Cortex of kidney (tissue), 1 donor: ENCODE measurements around the gene C10orf90.

Experiments used
- DNase-seq: peaks from one replicate; lab custom pipeline; 2025; lab: John Stamatoyannopoulos, UW

Gene C10orf90

DNA sequence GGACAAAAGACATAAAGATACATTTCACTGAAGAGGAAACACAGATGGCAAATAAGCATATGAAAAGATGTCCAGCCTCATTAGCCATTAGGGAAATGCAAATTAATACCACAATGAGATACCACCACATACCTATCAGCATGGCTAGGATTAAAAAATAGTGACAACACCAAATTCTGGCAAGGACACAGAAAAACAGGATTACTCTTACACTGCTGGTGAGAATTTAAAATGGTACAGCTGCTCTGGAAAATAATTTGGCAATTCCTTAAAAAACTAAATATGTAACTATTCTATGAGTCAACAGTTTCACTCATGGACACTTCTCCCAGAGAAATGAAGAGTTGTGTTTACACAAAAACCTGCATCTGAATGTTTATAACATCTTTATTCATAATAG is 121.1 kb downstream of the C10orf90 start:
- DNase-seq: no peak

DNA sequence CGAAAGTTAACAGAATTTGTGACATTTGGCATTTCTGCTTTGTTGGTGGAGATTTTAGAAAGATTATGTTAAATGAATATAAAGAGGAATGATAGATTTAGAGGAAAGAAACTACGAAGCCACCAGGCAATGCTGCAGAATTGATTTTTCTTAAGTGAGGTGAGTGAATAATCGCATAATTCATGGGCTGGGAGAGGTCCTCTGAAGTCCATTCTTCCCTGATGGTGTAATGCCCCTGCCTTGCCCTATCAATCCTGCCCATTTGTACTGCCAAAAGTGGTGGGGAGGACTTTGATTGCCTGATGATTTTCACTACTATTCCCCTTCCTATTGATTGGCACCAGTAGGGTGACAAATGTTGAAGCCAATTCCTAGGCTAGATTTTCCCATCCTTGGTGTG is 125.9 kb downstream of the C10orf90 start:
- DNase-seq: no peak

GRCh38 chr10:126538439-126539135 is 131.9 kb downstream of the C10orf90 start:
- no peak for DNase-seq

DNA sequence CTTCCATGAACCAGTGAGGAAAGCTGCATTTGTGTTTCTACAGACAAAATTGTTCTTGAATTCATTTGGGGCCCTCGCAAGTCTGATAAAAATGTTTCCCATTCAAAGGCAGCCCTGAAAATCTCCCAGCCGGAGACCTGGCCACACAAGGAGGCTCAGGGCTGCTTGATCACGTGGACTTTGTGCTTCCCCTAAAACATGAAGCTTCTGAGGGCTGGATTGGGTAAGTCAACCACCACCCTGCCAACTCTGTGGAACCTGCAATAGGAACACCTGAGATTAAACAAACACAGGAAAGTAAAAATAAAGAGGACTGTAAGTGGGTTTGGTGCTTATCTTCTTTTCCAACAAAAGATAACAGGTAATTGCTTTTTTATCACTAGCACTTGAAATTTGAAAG is 133.8 kb downstream of the C10orf90 start:
- no peak for DNase-seq

GRCh38 chr10:126536148-126536547 is 134.3 kb downstream of the C10orf90 start:
- no peak for DNase-seq

GRCh38 chr10:126533644-126534043 is 136.8 kb downstream of the C10orf90 start:
- DNase-seq: no peak

- no peak for DNase-seq
These were observed 142.1 kb downstream of the C10orf90 start for GRCh38 chr10:126528315-126528835.

- DNase-seq: no peak
These were observed 142.7 kb downstream of the C10orf90 start for GRCh38 chr10:126527645-126528314.

- DNase-seq: no peak
These were observed 145.2 kb downstream of the C10orf90 start for GRCh38 chr10:126525326-126525725.

- DNase-seq: no peak
These were observed 146.0 kb downstream of the C10orf90 start for GRCh38 chr10:126524526-126524925.

- no peak for DNase-seq
These were observed 147.4 kb downstream of the C10orf90 start for GRCh38 chr10:126523071-126523470.

DNA sequence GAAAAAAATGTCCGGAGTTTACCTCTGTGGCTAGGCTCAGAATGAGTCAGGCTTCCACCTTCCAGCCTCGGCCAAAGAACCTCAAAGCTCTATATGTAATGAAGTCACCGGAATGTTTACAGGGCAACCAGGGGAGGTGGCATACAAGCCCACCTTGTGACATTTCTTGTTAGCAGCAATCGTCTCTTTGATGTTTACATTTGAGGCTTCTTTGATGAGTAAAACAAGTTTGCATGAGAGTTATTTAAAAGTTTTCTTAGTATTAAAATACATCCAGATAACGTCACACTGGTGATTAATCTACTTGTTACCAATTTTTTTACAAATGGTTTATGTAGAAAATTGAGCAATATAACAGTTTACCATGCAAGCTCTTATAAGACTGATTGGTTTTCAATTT is 149.1 kb downstream of the C10orf90 start:
- DNase-seq: no peak

- DNase-seq: no peak
These were observed 149.7 kb downstream of the C10orf90 start for GRCh38 chr10:126520751-126521317.

DNA sequence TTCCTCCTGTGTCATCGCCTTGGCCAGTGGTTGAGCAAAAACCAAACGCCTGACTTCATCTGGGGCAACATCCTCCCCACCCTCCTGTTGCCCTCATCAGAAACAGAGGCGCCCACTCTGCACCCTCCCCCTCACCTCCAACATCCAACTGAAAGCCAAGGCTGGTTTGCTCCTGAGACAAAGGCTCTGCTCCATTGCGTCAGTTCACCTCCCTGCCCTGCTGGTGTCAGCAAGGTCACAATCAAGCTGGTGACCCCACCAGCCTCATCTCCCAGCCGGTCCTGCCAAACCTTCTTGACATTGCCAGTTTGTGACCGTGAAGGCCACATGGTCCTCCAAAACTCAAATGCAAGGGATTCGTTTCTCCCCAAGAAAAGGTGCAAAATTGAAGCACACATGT is 150.5 kb downstream of the C10orf90 start:
- DNase-seq: no peak

DNA sequence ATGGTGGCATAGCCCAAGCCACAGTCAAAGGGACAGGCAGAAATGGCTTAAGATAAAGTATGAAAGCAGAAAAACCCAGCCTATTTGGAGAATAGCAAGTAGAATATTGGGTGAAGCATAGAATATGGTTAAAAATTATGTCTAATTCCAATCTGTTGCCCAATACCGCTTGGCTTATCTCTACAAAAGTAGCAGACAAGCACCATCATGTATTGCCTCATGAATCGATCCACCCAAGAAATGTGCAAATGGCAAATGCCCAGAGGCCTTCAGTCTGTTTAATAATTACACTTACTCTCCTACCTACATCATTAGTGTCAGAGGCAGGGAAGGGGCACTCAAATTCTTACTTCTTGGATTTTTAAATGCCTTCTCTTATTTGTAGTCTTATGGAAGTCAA is 151.3 kb downstream of the C10orf90 start:
- no peak for DNase-seq

GRCh38 chr10:126518218-126519080 is 152.0 kb downstream of the C10orf90 start:
- no peak for DNase-seq

- no peak for DNase-seq
These were observed 154.0 kb downstream of the C10orf90 start for GRCh38 chr10:126516515-126516914.

DNA sequence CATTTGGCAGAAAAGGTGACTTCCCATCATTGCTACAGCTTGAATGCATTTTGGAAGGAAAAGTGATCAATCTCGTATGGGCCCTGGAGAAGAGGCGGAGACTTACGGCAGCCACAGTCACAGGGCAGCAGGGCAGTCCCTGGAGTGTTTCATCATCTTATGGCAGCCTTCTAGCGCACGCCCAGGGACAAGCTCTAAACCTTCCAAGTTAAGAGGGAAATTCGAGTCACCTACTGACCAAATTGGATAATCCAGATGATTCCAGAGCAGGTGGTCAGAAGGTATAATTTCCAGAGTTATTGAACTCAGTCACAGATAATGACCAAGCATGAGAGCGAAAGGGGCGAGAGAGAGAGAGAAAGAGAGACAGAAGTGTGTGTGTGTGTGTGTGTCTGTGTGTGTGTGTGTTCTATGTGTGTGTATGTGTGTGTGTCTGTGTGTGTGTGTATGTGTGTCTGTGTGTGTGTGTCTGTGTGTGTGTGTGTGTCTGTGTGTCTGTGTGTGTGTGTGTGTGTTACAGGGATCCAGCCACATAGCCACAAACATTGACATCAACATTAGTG is 158.5 kb downstream of the C10orf90 start:
- no peak for DNase-seq

- DNase-seq: no peak
These were observed 161.3 kb downstream of the C10orf90 start for GRCh38 chr10:126509182-126509581.

- DNase-seq: no peak
These were observed 161.9 kb downstream of the C10orf90 start for GRCh38 chr10:126508535-126509040.

DNA sequence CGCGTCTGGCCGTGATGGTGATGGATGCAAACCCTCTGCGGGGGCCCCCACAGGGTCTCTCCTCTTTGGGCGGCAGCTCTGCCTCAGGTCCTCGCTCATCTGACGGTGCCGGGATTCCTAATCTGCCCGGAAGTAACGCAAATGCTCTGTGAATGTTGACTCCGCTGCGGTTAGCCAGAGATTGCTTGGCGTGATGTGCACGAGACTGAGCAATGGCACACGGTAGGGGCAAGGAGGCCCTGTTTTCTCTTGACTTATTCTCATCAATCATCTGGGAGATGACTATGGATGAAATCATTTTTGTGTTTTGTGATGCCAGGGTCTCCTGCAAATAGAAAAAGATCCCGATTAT is 165.8 kb downstream of the C10orf90 start:
- no peak for DNase-seq
